Measurements from ENCODE around the gene PLA2G3. TPM values are rescaled to one million over a fixed set of nuclear protein-coding genes. Genes with fewer than 3 reads are reported as not detected.

The PLA2G3 gene
- total and polyA plus RNA-seq, 9 donors = 0.13 TPM; not detected in 8

GRCh38 chr22:31130873-31131272 is 9.4 kb downstream of the PLA2G3 start:
- H3K4me3 ChIP-seq = no peak overlapping the region
- no peaks in the 10 kb centered on the region for H3K27me3 ChIP-seq
- WGBS, 3 donors = 85 to 93% (median 85%) methylated on average over 2 of the region's 2 CpGs

GRCh38 chr22:31128156-31128555 is 12.2 kb downstream of the PLA2G3 start:
- TF ChIP-seq CTCF (IDR thresholded peaks at IDR 0.05) (no peak), EP300 (IDR thresholded peaks at IDR 0.05) (no peak), POLR2A (IDR thresholded peaks at IDR 0.05) (no peak)
- Histone ChIP-seq H3K9me3 (no peaks in the 10 kb centered on the region), H3K4me3 (no peak overlapping the region), H3K27me3 (no peaks in the 10 kb centered on the region), H3K36me3 (no peaks in the 10 kb centered on the region), H3K27ac (no peak overlapping the region), H3K4me1 (ENCODE audit: insufficient read depth) (no peaks in the 10 kb centered on the region)
- intact Hi-C loops (cut with DNase I) = no loop called here
- no peak for DNase-seq
- WGBS, 3 donors = 84 to 93% (median 92%) methylated on average over 7 of the region's 7 CpGs

More at GRCh38 chr22:31130873-31131272, 9.4 kb downstream of the PLA2G3 start:
- no peak overlapping the region for H3K27ac ChIP-seq
- intact Hi-C loops (cut with DNase I) = no loop called here
- H3K36me3 ChIP-seq = no peaks in the 10 kb centered on the region
- no peaks in the 10 kb centered on the region for H3K4me1 ChIP-seq (ENCODE audit: insufficient read depth)
- TF ChIP-seq EP300 (IDR thresholded peaks at IDR 0.05) (no peak), CTCF (IDR thresholded peaks at IDR 0.05) (no peak), POLR2A (IDR thresholded peaks at IDR 0.05) (no peak)
- no peak for DNase-seq
- no peaks in the 10 kb centered on the region for H3K9me3 ChIP-seq

- DNase-seq = no peak
- intact Hi-C loops (cut with DNase I) = no loop called here
- H3K9me3 ChIP-seq = no peaks in the 10 kb centered on the region
- H3K36me3 ChIP-seq = no peaks in the 10 kb centered on the region
- H3K4me1 ChIP-seq (ENCODE audit: insufficient read depth) = peaks cover 3% of the 10 kb centered on the region
- no peak overlapping the region for H3K4me3 ChIP-seq
- TF ChIP-seq POLR2A (IDR thresholded peaks at IDR 0.05) (no peak), EP300 (IDR thresholded peaks at IDR 0.05) (no peak), CTCF (IDR thresholded peaks at IDR 0.05) (no peak)
- 64 to 71% (median 67%) methylated on average over 19 of the region's 19 CpGs for WGBS, 3 donors
- no peaks in the 10 kb centered on the region for H3K27me3 ChIP-seq
- H3K27ac ChIP-seq = no peak overlapping the region
Measured at GRCh38 chr22:31127181-31127772, 13.0 kb downstream of the PLA2G3 start.

- intact Hi-C loops (cut with DNase I) = no loop called here
- H3K36me3 ChIP-seq = no peaks in the 10 kb centered on the region
- peaks cover 3% of the 10 kb centered on the region for H3K4me1 ChIP-seq (ENCODE audit: insufficient read depth)
- no peaks in the 10 kb centered on the region for H3K27me3 ChIP-seq
- DNase-seq = no peak
- H3K9me3 ChIP-seq = no peaks in the 10 kb centered on the region
- H3K27ac ChIP-seq = no peak overlapping the region
- no peak for TF ChIP-seq EP300 (IDR thresholded peaks at IDR 0.05)
- TF ChIP-seq CTCF (IDR thresholded peaks at IDR 0.05) = no peak
- no peak for TF ChIP-seq POLR2A (IDR thresholded peaks at IDR 0.05)
- 82 to 88% (median 84%) methylated on average over 10 to 13 of the region's 13 CpGs for WGBS, 3 donors
- no peak overlapping the region for H3K4me3 ChIP-seq
Measured at GRCh38 chr22:31126869-31127175, 13.5 kb downstream of the PLA2G3 start.

All from ovary (tissue), 9 donors.